ENCODE measurements around the gene CNTD1.
"Not testable (repeated sequence)": the region's sequence is repeated elsewhere in the genome, so short reads cannot be mapped to it uniquely, and the experiment has no call there.

Gene CNTD1

DNA sequence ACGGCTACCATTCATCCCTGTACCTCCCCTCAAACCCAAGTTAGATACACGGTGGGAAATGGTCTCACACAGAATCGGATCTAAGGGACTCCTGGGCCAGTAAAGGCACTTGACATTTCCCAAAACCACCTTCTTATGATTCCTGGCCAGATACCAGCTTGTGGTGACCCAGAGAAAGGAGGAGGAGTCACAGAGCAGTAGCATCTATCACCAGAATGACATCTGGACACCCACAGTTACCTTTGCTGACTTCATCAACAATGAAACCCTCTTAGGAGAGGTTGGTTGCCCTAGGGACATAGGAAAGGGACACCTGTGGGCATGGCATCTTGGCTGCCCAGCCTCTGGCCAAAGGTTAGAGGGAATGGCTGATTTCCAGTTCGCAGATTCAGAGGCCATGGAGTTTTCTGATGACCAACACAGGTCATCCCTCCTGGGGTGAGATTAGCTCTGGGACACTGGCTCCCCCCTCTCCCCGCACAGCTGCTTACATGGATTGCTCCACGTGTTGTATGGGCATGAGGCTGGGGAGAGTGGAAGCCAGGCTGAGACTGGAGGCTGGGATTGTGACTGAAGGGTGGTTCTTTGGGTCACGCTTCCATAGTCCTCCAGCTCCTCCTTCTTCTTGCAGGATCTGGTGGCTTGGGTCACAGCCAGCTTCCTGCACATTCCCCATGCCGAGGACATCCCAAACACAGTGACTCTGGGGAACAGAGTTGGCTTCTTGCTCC, 51.0 kb downstream of the CNTD1 start:
- Histone ChIP-seq H3K4me1 (ENCODE audit: insufficient read depth, poor library complexity, severe bottlenecking) (no peaks in the 10 kb centered on the region), H3K27me3 (ENCODE audit: insufficient read depth, poor library complexity, severe bottlenecking) (no peaks in the 10 kb centered on the region), H3K4me3 (ENCODE audit: severe bottlenecking) (no peak overlapping the region), H3K27ac (ENCODE audit: poor library complexity, severe bottlenecking) (no peak overlapping the region), H3K36me3 (ENCODE audit: low read depth) (0 out of 2 replicates have a peak, but pooled peaks cover 5% of the 10 kb centered on the region), H3K9me3 (ENCODE audit: severe bottlenecking) (no peaks in the 10 kb centered on the region)
- TF ChIP-seq, protein P1, sequence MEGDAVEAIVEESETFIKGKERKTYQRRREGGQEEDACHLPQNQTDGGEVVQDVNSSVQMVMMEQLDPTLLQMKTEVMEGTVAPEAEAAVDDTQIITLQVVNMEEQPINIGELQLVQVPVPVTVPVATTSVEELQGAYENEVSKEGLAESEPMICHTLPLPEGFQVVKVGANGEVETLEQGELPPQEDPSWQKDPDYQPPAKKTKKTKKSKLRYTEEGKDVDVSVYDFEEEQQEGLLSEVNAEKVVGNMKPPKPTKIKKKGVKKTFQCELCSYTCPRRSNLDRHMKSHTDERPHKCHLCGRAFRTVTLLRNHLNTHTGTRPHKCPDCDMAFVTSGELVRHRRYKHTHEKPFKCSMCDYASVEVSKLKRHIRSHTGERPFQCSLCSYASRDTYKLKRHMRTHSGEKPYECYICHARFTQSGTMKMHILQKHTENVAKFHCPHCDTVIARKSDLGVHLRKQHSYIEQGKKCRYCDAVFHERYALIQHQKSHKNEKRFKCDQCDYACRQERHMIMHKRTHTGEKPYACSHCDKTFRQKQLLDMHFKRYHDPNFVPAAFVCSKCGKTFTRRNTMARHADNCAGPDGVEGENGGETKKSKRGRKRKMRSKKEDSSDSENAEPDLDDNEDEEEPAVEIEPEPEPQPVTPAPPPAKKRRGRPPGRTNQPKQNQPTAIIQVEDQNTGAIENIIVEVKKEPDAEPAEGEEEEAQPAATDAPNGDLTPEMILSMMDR (IDR thresholded peaks at IDR 0.05; ENCODE audit: poor library complexity, severe bottlenecking): no peak
- ATAC-seq (ENCODE audit: low read depth) (no peak), DNase-seq (ENCODE audit: low spot score) (no peak)

DNA sequence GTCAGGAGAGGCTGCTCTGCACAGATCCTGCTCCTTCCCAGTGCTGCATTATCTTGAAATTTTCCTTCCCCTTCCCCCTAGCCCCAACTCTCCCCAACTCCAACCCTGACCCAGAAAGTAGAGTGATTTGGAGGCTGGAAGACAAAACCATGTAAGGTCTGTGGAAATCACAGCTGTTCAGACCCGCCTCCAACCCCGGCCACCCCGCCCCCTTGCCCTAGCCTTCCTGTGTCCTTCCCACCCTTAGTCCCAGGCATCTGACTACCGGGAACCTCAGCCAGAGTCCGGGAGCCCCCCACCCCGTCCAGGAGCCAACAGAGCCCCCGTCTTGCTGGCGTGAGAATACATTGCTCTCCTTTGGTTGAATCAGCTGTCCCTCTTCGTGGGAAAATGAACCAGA, 52.3 kb downstream of the CNTD1 start, which contains the start of gene AOC3:
Gene AOC3 (plus strand): TSS at position 246 of the 400 bp plus-strand sequence. CDS start 145 bp downstream, at position 391.
- DNase-seq (ENCODE audit: low spot score) (no peak), ATAC-seq (ENCODE audit: low read depth) (no peak)
- Histone ChIP-seq H3K27ac (ENCODE audit: poor library complexity, severe bottlenecking) (no peak within 1 kb of the TSS), H3K4me1 (ENCODE audit: insufficient read depth, poor library complexity, severe bottlenecking) (no peaks in the 10 kb centered on the region), H3K36me3 (ENCODE audit: low read depth) (no peaks in the 10 kb centered on the region), H3K4me3 (ENCODE audit: severe bottlenecking) (no peak within 1 kb of the TSS), H3K9me3 (ENCODE audit: severe bottlenecking) (no peaks in the 10 kb centered on the region), H3K27me3 (ENCODE audit: insufficient read depth, poor library complexity, severe bottlenecking) (no peaks in the 10 kb centered on the region)
- TF ChIP-seq, protein P1 (IDR thresholded peaks at IDR 0.05; ENCODE audit: poor library complexity, severe bottlenecking): no peak

DNA sequence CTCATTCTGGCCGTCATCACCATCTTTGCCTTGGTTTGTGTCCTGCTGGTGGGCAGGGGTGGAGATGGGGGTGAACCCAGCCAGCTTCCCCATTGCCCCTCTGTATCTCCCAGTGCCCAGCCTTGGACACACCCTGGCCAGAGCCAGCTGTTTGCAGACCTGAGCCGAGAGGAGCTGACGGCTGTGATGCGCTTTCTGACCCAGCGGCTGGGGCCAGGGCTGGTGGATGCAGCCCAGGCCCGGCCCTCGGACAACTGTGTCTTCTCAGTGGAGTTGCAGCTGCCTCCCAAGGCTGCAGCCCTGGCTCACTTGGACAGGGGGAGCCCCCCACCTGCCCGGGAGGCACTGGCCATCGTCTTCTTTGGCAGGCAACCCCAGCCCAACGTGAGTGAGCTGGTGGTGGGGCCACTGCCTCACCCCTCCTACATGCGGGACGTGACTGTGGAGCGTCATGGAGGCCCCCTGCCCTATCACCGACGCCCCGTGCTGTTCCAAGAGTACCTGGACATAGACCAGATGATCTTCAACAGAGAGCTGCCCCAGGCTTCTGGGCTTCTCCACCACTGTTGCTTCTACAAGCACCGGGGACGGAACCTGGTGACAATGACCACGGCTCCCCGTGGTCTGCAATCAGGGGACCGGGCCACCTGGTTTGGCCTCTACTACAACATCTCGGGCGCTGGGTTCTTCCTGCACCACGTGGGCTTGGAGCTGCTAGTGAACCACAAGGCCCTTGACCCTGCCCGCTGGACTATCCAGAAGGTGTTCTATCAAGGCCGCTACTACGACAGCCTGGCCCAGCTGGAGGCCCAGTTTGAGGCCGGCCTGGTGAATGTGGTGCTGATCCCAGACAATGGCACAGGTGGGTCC, 52.9 kb downstream of the CNTD1 start:
- not testable (repeated sequence) for H3K9me3 ChIP-seq (ENCODE audit: severe bottlenecking); H3K4me3 ChIP-seq (ENCODE audit: severe bottlenecking); ATAC-seq (ENCODE audit: low read depth); H3K36me3 ChIP-seq (ENCODE audit: low read depth); H3K27ac ChIP-seq (ENCODE audit: poor library complexity, severe bottlenecking); H3K27me3 ChIP-seq (ENCODE audit: insufficient read depth, poor library complexity, severe bottlenecking); DNase-seq (ENCODE audit: low spot score); H3K4me1 ChIP-seq (ENCODE audit: insufficient read depth, poor library complexity, severe bottlenecking)

DNA sequence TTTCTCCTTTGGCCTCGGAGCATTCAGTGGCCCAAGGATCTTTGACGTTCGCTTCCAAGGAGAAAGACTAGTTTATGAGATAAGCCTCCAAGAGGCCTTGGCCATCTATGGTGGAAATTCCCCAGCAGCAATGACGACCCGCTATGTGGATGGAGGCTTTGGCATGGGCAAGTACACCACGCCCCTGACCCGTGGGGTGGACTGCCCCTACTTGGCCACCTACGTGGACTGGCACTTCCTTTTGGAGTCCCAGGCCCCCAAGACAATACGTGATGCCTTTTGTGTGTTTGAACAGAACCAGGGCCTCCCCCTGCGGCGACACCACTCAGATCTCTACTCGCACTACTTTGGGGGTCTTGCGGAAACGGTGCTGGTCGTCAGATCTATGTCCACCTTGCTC, 53.7 kb downstream of the CNTD1 start:
- ATAC-seq (ENCODE audit: low read depth) (no peak), DNase-seq (ENCODE audit: low spot score) (no peak)
- TF ChIP-seq, protein P1 (IDR thresholded peaks at IDR 0.05; ENCODE audit: poor library complexity, severe bottlenecking): no peak
- H3K36me3 ChIP-seq (ENCODE audit: low read depth): no peaks in the 10 kb centered on the region
- H3K4me1 ChIP-seq (ENCODE audit: insufficient read depth, poor library complexity, severe bottlenecking): no peaks in the 10 kb centered on the region
- no peak overlapping the region for H3K4me3 ChIP-seq (ENCODE audit: severe bottlenecking)
- H3K27ac ChIP-seq (ENCODE audit: poor library complexity, severe bottlenecking): no peak overlapping the region
- no peaks in the 10 kb centered on the region for H3K9me3 ChIP-seq (ENCODE audit: severe bottlenecking)
- H3K27me3 ChIP-seq (ENCODE audit: insufficient read depth, poor library complexity, severe bottlenecking): no peaks in the 10 kb centered on the region

DNA sequence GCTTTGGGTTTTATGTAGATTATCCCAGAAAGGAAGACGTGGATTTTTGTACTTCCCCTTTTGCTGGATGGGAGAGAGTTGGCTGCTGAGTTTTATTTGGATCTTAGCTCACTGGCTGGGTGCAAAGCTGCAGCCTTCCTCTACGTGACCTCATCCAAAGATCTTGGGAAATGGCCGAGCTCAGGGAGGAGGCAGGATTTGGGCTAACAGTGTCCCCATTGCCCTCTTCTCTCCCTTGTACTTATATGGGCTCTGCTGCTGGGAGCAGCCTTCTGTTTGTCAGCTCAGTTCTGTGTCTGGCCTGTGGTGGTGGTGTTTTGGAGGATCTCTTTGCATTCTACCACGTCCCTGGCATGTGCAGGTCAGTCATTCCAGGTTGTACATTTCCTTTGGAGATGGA, 54.3 kb downstream of the CNTD1 start:
- TF ChIP-seq, protein P1 (IDR thresholded peaks at IDR 0.05; ENCODE audit: poor library complexity, severe bottlenecking): no peak
- no peaks in the 10 kb centered on the region for H3K4me1 ChIP-seq (ENCODE audit: insufficient read depth, poor library complexity, severe bottlenecking)
- H3K27ac ChIP-seq (ENCODE audit: poor library complexity, severe bottlenecking): no peak overlapping the region

More for the DNA sequence above, 54.3 kb downstream of the CNTD1 start:
- DNase-seq (ENCODE audit: low spot score) (no peak), ATAC-seq (ENCODE audit: low read depth) (no peak)
- Histone ChIP-seq H3K27me3 (ENCODE audit: insufficient read depth, poor library complexity, severe bottlenecking) (no peaks in the 10 kb centered on the region), H3K9me3 (ENCODE audit: severe bottlenecking) (no peaks in the 10 kb centered on the region), H3K4me3 (ENCODE audit: severe bottlenecking) (no peak overlapping the region), H3K36me3 (ENCODE audit: low read depth) (no peaks in the 10 kb centered on the region)
